ENCODE data around the gene LGR5.

LGR5 gene

GRCh38 chr12:71626768-71627167 lies 187.2 kb downstream of the LGR5 start:
- no peak for TF ChIP-seq CTCF (conservative IDR thresholded peaks at IDR 0.05)
- H3K27ac ChIP-seq: no peak overlapping the region

- peak overlapping the region; percentile 8; the same call in 1 of the 2 replicates for H3K27ac ChIP-seq
- TF ChIP-seq CTCF (conservative IDR thresholded peaks at IDR 0.05): no peak
Observed at GRCh38 chr12:71627438-71628002, 187.9 kb downstream of the LGR5 start.

All from VCaP (cell line).